SKM-1 treated with dmso at 0.1 percent for 144 hours (cell line): ENCODE data around the gene RBAK.
"Not testable (repeated sequence)": the region's sequence is repeated elsewhere in the genome, so short reads cannot be mapped to it uniquely, and the experiment has no call there.

Experiments used
- DNase-seq: peaks from one replicate; lab custom pipeline; 2025; ENCODE audit not compliant: unreplicated experiment; lab: John Stamatoyannopoulos, UW

RBAK gene

DNA sequence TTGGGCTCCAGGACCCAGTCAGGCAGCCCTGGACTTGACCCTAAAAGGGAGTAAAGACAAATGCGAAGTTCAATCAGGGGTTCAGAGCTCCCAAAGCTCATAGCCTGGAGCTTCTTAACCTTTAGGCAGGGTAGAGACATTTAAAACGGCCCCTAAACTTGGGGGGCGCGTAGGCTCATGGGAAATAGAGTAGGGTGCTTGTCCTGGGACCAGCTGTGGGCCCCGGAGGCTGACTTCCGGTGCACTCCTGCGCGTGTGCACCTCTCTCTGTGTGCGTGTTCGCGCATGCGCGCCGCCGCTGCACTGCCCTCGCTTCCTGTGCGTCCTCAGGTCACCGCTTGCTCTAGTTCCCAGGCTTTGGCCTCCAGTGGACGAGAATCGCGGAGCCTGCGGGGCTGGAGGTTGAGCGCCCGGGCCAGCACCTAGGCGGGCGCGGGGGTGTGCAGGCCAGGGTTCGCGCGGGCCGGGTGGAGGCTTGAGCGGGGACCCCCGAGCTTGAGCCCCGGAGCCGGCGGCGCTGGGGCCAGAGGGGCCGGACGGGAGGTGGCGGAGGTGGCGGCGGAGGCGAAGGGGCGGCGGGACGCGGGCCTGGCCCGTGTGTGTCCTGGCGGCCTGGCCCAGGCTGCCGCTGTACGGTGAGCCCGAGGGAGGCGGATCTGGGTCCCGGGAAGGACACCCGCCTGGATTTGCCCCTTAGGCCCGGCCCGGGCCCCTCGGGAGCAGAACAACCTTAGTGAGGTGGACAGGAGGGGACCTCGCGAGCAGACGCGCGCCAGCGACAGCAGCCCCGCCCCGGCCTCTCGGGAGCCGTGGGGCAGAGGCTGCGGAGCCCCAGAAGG is at the start of gene RBAK:
RBAK (plus strand) TSS at position 303 of the 839 bp plus-strand sequence. CDS start 2,217 bp downstream, outside the sequence.
- peak; percentile 97 for DNase-seq

DNA sequence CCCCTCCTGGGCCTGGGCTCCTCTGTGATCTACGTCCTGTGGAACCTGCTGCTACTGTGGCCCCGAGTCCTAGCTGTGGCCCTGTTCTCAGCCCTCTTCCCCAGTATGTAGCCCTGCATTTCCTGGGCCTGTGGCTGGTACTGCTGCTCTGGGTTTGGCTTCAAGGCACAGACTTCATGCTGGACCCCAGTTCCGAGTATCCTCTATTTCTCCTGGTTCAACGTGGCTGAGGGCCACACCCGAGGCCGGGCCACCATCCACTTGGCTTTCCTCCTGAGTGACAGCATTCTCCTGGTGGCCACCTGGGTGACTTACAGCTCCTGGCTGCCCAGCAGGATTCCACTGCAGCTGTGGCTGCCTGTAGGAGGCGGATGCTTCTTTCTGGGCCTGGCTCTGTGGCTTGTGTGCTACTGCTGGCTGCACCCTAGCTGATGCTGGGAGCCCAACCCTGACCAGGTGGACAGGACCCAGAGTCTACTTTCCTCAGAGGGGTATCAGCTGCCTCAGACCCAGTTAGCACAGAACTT is 48.9 kb upstream of the RBAK start:
- no peak for DNase-seq

DNA sequence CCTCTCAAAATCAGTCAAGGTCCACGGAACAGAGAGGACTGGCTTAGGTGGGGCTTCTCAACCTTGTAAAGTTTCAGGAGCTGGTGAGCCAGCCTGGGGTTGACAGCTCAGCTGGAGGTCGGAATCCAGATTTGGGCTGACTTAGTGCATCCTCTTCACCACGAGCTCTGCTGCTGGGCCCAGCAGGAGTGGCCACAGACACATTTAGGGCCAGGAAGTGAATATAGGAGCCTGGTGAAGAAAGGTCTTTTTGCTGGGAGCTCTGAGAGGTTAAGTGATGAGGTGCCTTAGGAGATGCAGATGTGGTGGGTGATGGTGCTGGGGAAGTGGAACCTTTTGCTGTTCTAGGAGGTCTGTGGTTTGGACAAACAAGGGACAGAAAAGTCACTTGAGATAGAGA is 47.4 kb upstream of the RBAK start:
- DNase-seq = no peak

DNA sequence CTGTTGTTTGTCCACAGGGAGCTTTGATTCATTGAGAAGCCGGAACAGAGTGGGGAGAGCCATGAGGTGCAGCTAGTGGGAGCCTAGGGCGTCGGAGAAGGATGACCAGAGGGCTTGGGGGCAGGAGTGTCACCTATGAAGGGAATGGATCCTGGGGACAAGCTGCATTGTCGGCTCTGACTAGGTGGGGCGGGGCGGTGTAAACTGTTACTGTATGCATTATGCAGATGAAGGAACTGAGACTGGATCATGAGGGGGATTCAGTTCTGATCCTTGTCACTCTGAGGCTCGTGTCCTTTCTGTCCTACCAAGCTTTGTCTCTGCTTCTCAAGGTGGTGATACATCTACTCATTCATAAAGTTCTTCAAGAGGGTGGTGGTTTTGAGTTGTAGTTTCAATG is 46.8 kb upstream of the RBAK start:
- no peak for DNase-seq

DNA sequence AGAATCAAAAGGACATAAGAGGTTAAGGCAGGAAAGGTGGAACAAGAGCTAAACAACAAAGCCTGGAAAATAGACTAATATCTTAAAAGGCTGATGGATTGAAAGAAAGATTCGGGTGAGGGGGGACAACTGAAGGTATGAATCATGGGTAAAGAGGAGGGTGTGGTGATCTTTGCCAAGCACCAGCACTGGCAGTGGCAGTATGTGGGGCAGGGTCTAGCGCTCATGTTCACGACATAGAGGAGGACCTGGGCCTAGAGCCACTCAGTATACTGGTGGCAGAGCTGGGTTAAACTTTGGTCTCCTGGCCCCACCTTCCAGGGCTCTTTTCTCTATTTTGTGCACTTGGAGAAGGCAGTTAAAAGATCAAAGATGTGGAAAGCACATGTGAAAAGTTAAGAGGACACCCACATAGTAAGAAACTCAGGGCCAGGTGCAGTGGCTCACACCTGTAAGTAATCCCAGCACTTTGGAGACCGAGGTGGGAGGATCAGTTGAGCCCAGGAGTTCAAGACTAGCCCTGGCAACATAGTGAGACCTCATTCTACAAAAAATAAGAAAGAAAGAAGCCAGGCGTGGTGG is 46.2 kb upstream of the RBAK start:
- no peak for DNase-seq

DNA sequence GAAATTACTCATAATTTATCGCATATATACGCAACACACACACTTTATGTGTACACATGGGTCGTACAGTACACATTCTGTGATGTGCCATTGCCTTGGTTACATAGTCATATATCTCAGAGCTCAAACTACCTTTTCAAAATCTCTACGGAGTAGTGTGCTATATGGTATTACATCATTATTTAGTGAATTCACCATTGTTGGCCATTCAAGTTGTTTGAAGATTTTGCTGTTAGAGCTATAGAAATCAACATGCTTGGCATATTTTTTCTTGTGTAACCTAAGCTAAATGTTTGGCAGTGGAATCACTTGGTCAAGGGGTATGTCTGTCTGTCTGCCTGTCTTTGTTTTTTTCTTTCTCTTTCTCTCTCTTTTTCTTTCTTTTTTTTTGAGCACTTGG is 44.7 kb upstream of the RBAK start:
- no peak for DNase-seq

DNA sequence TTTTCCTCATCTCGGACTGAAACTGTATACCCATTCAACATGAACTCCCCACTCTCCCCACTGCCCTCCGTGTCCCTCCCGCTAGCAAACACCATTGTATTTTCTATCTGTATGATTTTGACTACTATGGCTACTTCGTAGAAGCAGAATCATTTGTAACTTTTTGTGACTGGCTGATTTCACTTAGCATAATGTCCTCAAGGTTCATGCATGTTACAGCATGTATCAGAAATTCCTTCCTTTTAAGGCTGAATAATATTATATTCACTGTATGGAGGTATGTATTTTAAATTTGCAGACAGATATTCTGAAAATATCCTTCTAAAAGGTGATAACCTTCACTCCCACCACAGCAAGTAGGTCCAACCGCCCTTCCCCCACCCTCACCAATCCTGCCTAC is 43.7 kb upstream of the RBAK start:
- no peak for DNase-seq

DNA sequence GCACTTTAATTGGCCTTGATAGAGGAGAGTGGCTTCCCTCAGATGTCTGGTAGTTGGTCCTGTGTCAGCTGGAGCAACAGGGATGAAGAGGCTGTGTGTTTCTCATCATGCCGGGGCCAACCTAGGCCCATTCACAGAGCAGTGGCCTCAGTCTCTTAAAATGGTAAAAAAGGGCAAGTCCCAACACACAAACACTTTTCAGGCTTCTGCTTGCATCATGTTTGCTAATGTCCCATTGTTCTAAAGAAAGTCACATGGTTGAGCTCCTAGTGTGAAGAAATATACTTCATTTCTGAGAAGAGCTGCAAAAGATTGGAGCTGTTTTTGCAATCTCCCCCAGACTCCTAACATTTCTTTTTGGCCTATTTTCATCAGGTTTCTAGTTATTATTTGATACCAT is 40.6 kb upstream of the RBAK start:
- no peak for DNase-seq

DNA sequence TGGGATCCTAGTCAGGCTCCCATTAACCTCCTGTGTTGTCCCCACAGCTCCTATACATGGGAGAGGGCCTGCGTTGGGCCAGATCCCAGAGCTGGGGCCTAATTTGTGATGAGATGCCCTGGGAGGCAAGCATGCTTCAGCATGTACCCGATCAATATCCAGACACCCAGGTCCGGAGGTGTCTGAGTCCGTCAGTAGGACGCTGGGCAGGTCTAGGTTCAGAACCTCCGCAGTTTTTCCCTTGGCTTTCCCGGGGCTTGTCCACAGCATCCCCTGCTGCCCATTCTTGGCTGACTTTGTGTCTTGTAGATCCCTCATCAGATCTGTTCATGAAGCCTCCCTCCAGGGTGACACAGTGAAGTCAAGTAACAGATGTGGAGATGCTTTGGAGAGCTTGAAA is 32.7 kb upstream of the RBAK start:
- no peak for DNase-seq

DNA sequence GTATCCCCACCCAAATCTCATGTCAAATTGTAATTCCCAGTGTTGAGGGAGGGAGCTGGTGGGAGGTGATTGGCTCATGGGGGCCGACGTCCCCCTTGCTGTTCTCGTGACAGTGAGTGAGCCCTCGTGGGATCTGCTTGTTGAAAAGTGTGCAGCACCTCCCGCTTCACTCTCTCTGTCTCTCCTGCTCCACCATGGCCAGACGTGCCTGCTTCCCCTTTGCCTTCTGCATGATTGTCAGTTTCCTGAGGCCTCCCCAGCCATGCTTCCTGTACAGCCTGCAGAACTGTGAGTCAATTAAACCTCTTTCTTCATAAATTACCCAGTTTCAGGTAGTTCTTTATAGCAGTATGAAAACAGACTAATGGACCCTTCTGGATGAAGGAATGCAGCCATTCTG is 29.7 kb upstream of the RBAK start:
- DNase-seq = peak; percentile 0

DNA sequence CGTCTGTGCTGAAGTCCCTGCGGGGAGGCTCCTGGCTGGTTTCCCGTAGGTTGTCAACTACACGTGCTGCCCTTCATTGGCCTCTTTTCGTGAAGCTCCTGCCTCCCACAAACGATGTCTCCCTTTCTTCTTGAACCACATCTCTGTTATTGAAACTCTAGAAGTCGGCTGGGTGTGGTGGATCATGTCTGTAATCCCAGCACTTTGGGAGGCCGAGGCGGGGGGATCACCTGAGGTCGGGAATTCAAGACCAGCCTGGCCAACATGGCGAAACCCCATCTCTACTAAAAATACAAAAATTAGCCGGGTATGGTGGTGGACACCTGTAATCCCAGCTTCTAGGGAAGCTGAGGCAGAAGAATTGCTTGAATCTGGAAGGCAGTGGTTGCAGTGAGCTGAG is 28.0 kb upstream of the RBAK start:
- DNase-seq = not testable (repeated sequence)

DNA sequence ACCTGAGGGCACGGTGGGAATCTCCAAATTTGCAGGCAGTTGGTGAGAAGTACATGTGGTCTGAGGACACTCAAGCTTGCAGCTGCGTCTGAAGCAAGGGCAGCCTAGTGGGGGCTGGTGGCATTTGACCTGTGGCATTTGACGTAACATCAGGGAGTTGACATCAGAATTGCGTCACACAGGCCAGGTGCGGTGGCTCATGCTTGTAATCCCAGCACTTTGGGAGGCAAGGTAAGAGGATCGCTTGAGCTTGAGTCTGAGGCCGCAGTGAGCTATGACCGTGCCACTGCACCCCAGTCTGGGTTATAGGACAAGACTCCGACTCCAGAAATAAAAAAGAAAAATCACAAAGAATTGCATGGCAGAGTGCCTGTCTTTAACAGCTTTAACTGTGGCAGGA is 25.6 kb upstream of the RBAK start:
- no peak for DNase-seq

DNA sequence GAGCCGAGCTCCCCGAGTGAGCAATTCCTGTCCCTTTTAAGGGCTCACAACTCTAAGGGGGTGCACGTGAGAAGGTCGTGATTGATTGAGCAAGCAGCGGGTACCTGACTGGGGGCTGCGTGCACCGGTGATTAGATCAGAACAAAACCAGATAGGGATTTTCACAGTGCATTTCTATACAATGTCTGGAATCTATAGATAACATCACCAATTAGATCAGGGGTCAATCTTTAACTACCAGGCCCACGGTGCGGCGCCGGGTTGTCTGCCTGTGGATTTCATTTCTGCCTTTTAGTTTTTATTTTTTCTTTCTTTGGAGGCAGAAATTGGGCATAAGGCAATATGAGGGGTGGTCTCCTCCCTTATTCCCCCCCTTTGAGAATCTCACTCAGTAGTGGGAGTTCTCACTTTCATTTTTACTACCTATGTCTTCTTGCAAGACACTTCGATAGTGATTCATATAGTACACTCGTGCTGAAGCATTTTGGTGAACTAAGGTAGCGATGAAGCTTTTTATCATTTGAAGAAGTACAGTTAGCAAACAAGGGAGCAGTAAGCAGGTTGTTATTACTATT is 24.6 kb upstream of the RBAK start:
- not testable (repeated sequence) for DNase-seq

DNA sequence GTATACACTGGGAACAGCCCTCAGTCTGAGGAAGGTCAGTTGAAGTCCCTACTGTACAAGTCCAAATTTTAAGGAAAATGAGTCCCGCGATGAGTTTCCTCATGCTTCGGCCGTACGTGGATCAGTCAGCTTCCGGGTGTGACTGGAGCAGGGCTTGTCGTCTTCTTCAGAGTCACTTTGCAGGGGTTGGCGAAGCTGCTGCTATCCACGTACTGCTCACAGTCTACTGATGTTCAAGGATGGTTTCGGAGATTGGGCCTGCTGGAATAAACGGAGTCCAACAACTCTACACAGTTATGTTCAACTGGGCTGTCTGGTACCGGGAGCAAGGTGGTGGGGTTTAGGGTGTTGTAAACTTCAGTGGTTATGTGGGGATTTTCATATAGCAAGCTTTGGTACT is 22.0 kb upstream of the RBAK start:
- DNase-seq = not testable (repeated sequence)

DNA sequence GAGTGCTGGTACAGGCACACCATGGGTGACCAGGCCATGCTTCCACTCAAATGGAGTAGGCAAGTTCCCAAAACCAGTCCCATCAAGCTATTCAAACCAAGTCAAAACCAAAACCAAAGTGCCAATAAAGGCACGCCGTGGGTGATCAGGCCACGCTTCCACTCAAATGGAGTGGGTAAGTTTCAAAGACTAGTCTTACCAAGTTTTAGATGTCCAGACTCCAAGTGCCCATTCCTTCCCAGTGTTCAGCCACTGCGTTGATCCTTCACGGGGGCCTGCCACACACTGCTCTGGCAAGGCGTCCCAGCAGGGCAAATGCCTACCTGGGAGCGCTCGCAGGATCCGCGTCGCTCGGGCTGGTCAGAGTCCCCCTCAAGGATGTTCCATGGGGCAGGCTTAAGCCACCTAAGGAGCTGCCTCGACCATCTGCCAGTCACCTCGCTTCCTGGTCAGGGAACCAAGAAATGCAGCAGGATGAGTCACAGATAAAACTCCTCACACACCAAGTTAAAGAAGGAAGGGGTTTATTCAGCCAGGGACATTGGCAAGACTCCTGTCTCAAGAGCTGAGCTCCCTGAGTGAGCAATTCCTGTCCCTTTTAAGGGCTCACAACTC is 17.8 kb upstream of the RBAK start:
- not testable (repeated sequence) for DNase-seq

DNA sequence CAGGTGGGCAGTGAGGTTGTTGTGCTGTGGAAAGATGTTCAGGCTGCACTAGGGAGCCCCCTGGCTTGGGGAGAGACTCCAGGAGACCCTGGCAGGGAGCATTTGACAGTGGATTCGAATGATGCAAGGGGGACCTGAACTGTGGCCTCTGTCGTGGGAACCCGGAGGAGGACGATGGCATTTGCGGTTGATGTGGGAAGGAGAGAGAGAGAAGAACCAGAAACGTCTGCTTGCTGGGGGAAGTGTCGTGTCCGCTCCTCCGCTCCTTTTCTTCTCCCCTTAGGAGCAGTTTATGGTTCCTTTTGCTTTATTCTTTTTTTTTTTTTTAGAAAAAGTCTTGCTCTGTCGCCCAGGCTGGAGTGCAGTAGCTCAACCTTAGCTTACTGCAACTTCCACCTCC is 12.5 kb upstream of the RBAK start:
- DNase-seq = not testable (repeated sequence)

DNA sequence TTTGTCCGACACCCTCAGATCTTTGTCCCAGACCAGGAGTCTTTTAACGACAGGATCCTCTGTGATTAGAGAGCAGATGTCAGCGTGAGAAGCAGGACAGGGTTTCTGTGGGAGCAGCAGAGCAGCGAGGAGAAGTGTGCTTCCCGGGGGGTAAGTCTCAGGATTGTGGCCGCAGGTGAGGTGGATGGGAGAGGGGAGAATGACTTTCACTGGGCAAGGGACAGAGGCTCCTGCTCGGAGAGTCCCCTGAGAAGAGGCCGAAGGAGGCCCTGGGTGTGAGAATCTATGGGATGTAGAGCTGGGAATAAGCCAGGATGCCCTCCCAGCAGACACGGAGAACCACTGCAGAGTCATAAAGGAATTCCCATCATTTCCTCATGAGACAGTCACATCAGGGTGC is 10.4 kb upstream of the RBAK start:
- DNase-seq = no peak

DNA sequence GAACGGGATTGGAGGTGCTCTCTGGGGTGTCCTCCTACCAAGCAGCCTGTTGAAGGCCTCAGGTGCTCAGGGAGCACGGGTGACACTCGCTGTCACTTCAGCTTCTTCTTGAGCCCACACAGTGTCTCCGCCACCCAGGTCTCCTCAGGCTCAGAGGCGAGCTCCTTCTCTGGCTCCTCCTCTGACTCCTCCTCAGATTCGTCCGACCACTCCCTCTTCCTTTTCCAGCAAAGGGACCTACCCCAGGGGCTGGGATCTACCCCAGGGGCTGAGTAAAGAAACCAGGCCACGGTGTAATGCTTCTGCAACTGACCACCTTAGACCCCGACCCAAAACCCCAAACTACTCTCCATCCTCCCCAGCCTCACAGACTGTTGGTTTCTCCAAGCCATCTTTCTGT is 9.2 kb upstream of the RBAK start:
- no peak for DNase-seq

DNA sequence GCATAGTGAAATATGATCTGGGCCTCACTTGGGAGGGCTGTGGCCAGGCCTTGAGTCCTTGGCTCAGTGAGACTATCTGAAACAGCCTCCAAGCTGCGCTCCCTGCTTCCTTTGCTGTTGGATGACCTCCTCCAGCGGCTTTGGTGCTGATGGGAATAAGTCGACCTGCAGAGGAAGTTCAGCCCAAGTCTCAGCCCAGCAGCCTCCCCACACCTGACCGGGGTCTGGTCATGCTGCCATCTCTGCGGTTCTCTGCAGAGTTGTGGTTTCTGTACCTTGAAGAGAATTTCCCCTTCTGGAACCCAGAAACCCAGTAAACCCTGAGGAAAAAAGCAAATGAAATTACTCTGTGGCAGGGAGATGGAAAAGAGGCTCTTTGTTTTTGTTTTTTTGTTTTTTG is 4.6 kb upstream of the RBAK start:
- DNase-seq = no peak

DNA sequence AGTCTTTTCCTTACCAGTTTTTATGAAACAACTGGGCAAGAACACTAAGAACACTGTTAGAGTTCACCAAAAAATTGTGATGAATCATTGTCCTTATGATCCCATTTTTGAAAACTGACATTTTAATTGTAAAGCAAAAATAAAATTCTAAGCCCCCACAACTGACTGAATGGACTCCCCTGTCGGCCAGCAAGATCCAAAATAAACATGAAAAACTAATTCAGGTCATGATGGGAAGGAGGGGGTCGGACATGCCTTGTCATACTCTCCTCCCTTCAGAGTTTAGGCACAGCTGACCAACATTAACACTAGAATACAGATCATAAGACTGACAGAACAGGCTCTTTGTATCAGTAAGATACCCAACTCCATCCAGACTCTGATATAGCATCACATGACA is 2.0 kb upstream of the RBAK start:
- no peak for DNase-seq

DNA sequence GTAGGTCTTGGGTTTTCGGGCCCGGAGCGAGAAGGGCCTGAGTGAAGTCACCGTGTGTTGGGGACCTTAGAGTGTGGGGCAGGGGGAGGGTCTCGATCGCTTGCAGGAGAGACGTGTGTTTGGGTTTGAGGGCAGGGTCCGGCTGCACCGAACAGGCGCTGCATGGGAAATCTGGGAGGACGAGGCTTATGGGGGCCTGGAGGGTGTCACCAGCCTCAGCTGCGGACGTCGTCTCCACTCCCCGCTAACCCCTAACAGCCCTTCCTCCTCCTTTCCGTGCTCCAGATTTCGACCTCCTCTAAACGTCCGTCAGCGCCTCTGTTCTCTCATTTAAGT is 705 bp downstream of the RBAK start:
- DNase-seq = not testable (repeated sequence)

DNA sequence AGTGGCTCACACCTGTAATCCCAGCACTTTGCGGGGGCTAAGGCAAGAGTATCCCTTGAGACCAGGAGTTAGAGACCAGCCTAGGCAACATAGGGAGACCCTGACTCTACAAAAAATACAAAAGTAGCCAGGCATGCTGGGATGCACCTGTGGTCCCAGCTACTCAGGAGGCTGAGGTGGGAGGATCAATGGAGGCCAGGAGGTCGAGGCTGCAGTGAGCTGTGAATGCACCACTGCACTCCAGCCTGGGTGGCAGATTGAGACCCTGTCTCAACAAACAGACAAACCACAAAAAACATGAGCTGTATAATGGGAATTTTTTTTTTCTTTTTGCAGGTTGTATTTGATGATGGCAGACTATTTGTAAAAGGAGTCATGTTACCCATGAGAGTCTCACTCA is 1.5 kb downstream of the RBAK start:
- DNase-seq = not testable (repeated sequence)
